Neural crest cell (in vitro differentiated cells): ENCODE measurements around the gene HYAL2. TPM values are rescaled to one million over a fixed set of nuclear protein-coding genes. Genes with fewer than 3 reads are reported as not detected.
"Not testable (repeated sequence)": the region's sequence is repeated elsewhere in the genome, so short reads cannot be mapped to it uniquely, and the experiment has no call there.

Source experiments
- DNase-seq: peaks from one replicate; pipeline ENCODE4 v3.0.0; 2021; ENCODE audit warnings: low read depth, mixed read lengths, low spot score
- H3K27ac Mint-ChIP-seq: one replicate; pipeline ENCODE4 v1.8.0; 2021; ENCODE audit warnings: mild to moderate bottlenecking, mixed read lengths; ENCODE audit not compliant: unreplicated experiment
- H3K27me3 Mint-ChIP-seq: 2 replicates; pipeline ENCODE4 v1.8.0; 2021; ENCODE audit warnings: low read depth, mild to moderate bottlenecking, mixed read lengths
- H3K36me3 Mint-ChIP-seq: 2 replicates; pipeline ENCODE4 v1.8.0; 2021; ENCODE audit warnings: low read depth, mild to moderate bottlenecking, mixed read lengths
- H3K4me1 Mint-ChIP-seq: 2 replicates; pipeline ENCODE4 v1.8.0; 2021; ENCODE audit warnings: mixed read lengths
- H3K4me3 Mint-ChIP-seq: one replicate; pipeline ENCODE4 v1.8.0; 2021; ENCODE audit warnings: mild to moderate bottlenecking, mixed read lengths
- H3K9me3 Mint-ChIP-seq: 2 replicates; pipeline ENCODE4 v1.8.0; 2021; ENCODE audit warnings: mixed read lengths
- total RNA-seq: library from RNA; stranded (reverse); gene quantifications from 2 replicates; pipeline ENCODE4 v1.2.1, GENCODE V29; 2021
- TF ChIP-seq, protein P1 (sequence below): fragments of 200-600 bp; sonication (generic); conservative IDR thresholded peaks from 2 replicates; pipeline ENCODE4 v1.5.0; 2021; ENCODE audit warnings: antibody characterized with exemption, mild to moderate bottlenecking

Gene HYAL2
- total RNA-seq, 1 donor from 2014 or later, result 78.0 TPM

DNA sequence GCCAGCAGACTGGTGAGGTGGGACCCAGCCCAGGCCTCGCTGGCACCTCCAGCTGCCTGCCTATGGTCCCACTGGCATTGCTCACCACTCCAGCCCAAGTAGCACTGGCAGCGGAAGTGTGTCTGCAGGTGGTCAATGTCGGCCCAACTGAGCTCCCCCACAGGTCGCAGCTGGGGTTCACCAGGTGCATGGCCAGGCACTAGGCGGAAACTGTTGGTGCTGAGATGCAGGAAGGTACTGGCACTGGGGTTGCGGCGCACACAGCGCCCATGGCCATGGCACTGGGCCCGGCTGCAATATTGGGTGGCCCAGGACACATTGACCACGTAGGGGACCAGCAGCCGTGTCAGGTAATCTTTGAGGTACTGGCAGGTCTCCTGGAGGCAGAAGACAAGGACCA lies 4.4 kb downstream of the HYAL2 start:
- Mint-ChIP-seq H3K27me3 (no peaks in the 10 kb centered on the region), H3K27ac (no peak overlapping the region), H3K4me3 (peak overlapping the region; percentile 82), H3K4me1 (peaks cover 39% of the 10 kb centered on the region), H3K36me3 (peaks cover 31% of the 10 kb centered on the region), H3K9me3 (no peaks in the 10 kb centered on the region)
- TF ChIP-seq, protein P1, sequence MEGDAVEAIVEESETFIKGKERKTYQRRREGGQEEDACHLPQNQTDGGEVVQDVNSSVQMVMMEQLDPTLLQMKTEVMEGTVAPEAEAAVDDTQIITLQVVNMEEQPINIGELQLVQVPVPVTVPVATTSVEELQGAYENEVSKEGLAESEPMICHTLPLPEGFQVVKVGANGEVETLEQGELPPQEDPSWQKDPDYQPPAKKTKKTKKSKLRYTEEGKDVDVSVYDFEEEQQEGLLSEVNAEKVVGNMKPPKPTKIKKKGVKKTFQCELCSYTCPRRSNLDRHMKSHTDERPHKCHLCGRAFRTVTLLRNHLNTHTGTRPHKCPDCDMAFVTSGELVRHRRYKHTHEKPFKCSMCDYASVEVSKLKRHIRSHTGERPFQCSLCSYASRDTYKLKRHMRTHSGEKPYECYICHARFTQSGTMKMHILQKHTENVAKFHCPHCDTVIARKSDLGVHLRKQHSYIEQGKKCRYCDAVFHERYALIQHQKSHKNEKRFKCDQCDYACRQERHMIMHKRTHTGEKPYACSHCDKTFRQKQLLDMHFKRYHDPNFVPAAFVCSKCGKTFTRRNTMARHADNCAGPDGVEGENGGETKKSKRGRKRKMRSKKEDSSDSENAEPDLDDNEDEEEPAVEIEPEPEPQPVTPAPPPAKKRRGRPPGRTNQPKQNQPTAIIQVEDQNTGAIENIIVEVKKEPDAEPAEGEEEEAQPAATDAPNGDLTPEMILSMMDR, result no peak
- DNase-seq, result no peak

DNA sequence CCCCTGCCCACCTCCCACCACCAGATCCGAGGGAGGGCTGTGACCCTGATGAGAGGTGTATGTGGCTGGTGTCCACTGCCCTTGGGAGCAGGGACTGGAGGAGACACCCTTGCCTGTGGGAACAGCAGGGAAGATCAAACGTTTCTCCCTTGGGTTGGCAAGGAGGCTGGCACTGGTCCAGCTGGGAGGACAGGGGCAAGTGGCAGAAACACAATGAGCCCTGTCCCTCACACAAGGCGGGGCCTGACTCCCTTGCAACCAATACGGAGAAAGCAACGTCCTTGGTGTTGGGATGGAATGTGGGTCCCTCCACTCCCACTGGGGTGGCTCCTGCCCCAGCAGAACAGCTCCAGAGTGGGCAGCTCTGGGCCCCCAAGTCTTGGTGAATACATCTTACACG lies 5.2 kb downstream of the HYAL2 start:
- Mint-ChIP-seq H3K36me3 (peaks cover 32% of the 10 kb centered on the region), H3K27me3 (no peaks in the 10 kb centered on the region), H3K9me3 (no peaks in the 10 kb centered on the region), H3K27ac (no peak overlapping the region), H3K4me1 (peaks cover 33% of the 10 kb centered on the region), H3K4me3 (peak overlapping the region; percentile 61)
- TF ChIP-seq, protein P1, result no peak
- no peak for DNase-seq

- DNase-seq, result no peak
- Mint-ChIP-seq H3K4me3 (peak overlapping the region; percentile 38), H3K4me1 (peaks cover 33% of the 10 kb centered on the region), H3K36me3 (peaks cover 32% of the 10 kb centered on the region), H3K9me3 (no peaks in the 10 kb centered on the region), H3K27ac (no peak overlapping the region), H3K27me3 (no peaks in the 10 kb centered on the region)
- TF ChIP-seq, protein P1, result no peak
Measured at GRCh38 chr3:50316657-50317242, 5.8 kb downstream of the HYAL2 start.

DNA sequence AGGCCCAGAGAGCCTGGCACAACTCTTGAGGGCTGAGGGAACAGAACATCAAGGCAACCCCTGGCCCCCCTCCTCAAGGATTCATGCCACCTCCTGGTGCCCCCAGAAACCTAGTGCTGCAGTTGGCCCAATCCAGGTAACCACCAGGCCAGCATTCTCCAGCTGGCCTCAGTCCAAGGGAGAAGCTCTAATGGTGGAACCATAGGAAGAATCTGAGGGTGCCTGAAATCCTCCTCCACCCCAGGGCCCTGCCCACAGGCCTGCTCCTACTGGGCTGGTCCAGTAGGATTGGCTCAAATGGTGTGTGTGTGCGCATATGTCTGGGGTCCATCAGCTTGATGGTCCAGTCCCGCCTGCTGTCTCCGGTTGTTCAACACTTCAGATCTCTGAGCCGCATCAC lies 7.7 kb downstream of the HYAL2 start:
- peaks cover 36% of the 10 kb centered on the region for H3K36me3 Mint-ChIP-seq
- TF ChIP-seq, protein P1, result no peak
- H3K4me1 Mint-ChIP-seq, result peaks cover 23% of the 10 kb centered on the region
- no peak for DNase-seq
- no peaks in the 10 kb centered on the region for H3K27me3 Mint-ChIP-seq
- H3K27ac Mint-ChIP-seq, result no peak overlapping the region
- H3K9me3 Mint-ChIP-seq, result peaks cover 1% of the 10 kb centered on the region
- peak overlapping the region; percentile 82 for H3K4me3 Mint-ChIP-seq

GRCh38 chr3:50314342-50314741 lies 8.2 kb downstream of the HYAL2 start:
- peaks cover 36% of the 10 kb centered on the region for H3K36me3 Mint-ChIP-seq
- no peak for DNase-seq
- H3K27me3 Mint-ChIP-seq, result no peaks in the 10 kb centered on the region
- TF ChIP-seq, protein P1, result no peak
- H3K4me3 Mint-ChIP-seq, result peak overlapping the region; percentile 8
- H3K4me1 Mint-ChIP-seq, result peaks cover 18% of the 10 kb centered on the region
- peaks cover 3% of the 10 kb centered on the region for H3K9me3 Mint-ChIP-seq
- no peak overlapping the region for H3K27ac Mint-ChIP-seq

- not testable (repeated sequence) for H3K27me3 Mint-ChIP-seq, H3K4me1 Mint-ChIP-seq, H3K9me3 Mint-ChIP-seq, DNase-seq, H3K4me3 Mint-ChIP-seq, H3K27ac Mint-ChIP-seq
- peaks cover 37% of the 10 kb centered on the region for H3K36me3 Mint-ChIP-seq
Measured at GRCh38 chr3:50312041-50312440, 10.5 kb downstream of the HYAL2 start.
